ENCODE measurements around the gene KLF2.
A peak's percentile ranks its signal among the peaks of the same experiment; 100 is the strongest.
"Not testable (repeated sequence)": the region's sequence is repeated elsewhere in the genome, so short reads cannot be mapped to it uniquely, and the experiment has no call there.

Gene KLF2

DNA sequence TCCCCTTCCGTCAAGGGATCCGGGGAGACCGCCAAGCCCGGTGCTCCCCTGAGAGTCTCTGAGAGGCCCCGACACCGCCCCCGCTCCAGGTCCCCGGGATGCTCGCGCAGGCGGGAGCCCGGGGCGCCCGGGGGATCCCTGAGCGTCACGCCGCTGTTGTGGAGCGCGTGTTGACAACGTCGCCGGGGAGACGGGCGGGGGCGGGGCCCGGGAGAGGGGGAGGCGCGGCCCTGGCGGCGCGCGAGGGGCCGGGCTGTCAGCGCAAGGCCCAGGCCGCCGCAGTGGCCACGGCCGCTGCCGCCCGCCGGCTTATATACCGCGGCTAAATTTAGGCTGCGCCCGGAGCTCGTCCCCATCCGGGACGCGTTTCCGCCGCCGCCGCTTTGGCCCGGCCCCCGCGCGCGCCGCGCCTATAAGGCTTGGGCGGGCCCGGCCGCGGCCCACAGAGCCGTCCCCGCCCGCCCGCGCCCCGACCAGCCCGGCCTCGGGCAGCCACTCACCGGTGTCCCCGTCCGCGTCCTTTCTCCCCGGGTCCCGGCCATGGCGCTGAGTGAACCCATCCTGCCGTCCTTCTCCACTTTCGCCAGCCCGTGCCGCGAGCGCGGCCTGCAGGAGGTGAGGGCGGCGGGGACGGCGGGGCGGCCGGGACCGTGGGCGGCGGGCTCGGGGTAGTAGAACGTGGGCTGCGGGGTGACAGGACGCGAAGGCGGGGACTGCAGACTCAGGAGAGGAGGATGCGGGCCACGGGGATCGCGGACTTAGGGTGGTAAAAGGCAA lies at the start of gene KLF2:
KLF2 (plus strand) TSS at position 443 of the 777 bp plus-strand sequence; CDS start at position 541, 98 bp downstream.
- DNase-seq = peak; percentile 34

GRCh38 chr19:16280306-16280705 lies 44.3 kb upstream of the KLF2 start:
- no peak for DNase-seq

- DNase-seq = no peak
These were observed 42.9 kb upstream of the KLF2 start for GRCh38 chr19:16281743-16282142.

GRCh38 chr19:16283210-16284061 lies 41.2 kb upstream of the KLF2 start:
- DNase-seq = no peak

GRCh38 chr19:16284505-16284904 lies 40.1 kb upstream of the KLF2 start:
- DNase-seq = no peak

GRCh38 chr19:16285079-16285478 lies 39.5 kb upstream of the KLF2 start:
- DNase-seq = not testable (repeated sequence)

DNA sequence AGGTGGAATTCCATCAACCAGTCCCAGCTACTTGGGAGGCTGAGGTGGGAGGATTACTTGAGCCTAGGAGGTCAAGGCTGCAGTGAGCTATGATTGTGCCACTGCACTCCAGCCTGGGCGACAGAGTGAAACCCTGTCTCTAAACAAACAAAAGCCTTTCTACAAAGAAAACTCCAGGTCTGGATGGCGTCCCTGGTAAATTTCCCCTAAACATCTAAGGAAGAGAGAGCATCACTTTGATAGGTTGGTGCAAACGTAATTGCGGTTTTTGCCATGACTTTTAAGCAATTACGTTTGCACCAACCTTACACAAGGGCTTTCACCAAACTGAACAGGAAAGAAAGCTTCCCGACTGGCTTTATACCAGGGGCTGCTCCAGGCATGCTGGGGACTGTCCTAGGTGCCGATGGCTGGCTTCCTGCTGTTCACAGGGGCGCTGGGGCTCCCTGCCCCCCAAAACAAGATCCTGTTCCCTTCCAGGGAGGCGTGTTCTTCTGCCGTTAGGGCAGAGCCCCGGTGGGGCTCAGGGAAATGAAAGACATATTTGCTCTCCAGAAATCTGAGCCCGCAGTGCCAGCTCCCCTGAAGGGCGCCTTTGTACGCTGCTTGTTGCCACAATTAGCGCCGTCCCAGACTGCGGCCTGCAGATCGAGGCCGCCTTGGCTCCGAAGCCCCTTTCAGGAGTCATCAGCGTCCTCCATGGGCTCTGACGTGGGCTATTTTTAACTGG lies 38.7 kb upstream of the KLF2 start:
- DNase-seq = peak; percentile 80

- DNase-seq = no peak
These were observed 36.1 kb upstream of the KLF2 start for GRCh38 chr19:16288544-16288943.

DNA sequence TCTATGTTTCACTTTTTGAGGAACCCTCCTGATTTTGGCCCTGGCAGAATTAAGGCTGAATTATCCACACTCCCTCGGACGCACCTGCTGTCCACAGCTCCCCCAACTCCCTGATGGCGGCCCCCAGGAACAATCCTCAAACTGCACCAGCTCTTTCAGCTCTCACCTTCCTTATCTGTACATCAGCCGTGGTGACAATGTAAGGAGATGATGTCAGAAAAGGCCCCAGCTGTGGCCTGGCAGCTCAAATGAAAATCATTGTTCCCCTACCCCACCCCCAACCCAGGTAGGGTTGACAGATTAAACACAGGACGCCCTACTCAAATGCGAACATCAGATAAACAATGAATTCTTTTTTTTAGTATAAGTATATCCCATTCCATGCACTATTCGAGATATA lies 35.0 kb upstream of the KLF2 start:
- no peak for DNase-seq

DNA sequence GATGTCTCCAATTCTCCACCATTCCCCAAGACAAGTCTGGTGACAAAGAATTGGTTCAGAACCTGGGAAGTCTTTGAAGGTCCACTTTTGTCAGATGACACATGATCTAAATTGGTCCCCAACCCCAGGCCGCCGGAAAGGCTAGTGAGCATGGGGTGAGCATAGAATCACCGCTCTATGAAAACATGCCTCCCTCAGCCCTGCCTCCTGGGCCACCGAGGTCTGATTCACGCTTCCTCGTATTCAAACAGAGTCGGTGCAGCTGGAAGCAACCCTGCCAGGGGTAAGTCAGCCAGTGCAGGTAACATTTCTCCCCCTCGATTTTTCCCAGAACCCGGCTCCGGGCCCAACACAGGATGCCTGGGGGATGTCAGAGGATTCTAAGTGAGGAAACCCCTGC lies 33.9 kb upstream of the KLF2 start:
- DNase-seq = no peak

GRCh38 chr19:16293118-16294091 lies 31.2 kb upstream of the KLF2 start:
- DNase-seq = peak; percentile 14

GRCh38 chr19:16295057-16295456 lies 29.6 kb upstream of the KLF2 start:
- no peak for DNase-seq

DNA sequence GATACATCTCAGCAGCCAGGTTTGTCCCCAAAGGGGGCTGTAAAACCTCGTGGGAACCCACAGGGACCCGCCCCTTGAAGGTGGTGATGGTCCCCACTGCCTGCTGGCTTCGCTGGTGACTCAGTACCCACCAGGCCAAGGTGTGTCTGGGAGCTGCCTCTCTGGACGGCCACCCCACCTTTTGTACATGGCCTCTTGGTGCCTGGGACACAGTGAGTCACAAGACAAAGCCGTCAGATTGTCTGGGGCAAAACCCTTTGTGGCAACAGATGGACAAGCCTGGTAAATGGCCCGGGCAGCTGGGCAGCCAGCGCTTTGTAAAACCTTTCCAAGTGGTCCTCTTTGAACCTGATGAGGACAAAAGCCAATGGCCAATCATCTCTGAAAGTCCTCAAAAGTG lies 27.9 kb upstream of the KLF2 start:
- no peak for DNase-seq

- no peak for DNase-seq
These were observed 26.9 kb upstream of the KLF2 start for GRCh38 chr19:16297575-16298178.

GRCh38 chr19:16298334-16298733 lies 26.3 kb upstream of the KLF2 start:
- DNase-seq = no peak

- DNase-seq = no peak
These were observed 22.5 kb upstream of the KLF2 start for GRCh38 chr19:16301999-16302694.

- no peak for DNase-seq
These were observed 20.9 kb upstream of the KLF2 start for GRCh38 chr19:16303755-16304154.

DNA sequence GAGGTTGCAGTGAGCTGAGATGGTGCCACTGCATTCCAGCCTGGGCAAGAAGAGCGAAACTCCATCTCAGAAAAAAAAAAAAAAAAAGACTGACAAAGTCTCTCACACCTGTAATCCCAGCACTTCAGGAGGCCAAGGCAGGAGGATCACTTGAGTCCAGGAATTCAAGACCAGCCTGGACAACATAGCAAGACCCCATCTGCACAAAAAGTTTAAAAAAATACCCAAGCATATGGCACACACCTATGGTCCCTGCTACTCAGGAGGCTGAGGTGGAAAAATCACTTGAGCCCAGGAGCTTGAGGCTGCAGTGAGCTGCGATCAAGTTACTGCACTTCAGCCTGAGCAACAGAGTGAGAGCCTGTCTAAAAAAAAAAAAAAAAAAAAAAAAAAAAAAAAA lies 20.1 kb upstream of the KLF2 start:
- DNase-seq = peak; percentile 65

GRCh38 chr19:16305060-16305459 lies 19.6 kb upstream of the KLF2 start:
- peak; percentile 15 for DNase-seq

- DNase-seq = no peak
These were observed 17.8 kb upstream of the KLF2 start for GRCh38 chr19:16306728-16307402.

All from DMS79 treated with DMSO at 0.1 percent for 48 hours (cell line).